WTC11 (cell line): ENCODE results near the gene RBFOX1.

Source experiments
- ESRRA ChIP-seq: sonication (generic); formaldehyde crosslinking; IDR thresholded peaks from 2 replicates; pipeline ENCODE4 v1.8.1; 2022; ENCODE audit warnings: mild to moderate bottlenecking, missing genetic modification reagents, borderline replicate concordance
- ETV6 ChIP-seq: sonication (generic); formaldehyde crosslinking; IDR thresholded peaks from 2 replicates; pipeline ENCODE4 v1.8.1; 2022; ENCODE audit warnings: mild to moderate bottlenecking, missing genetic modification reagents
- TCF7 ChIP-seq: sonication (generic); formaldehyde crosslinking; IDR thresholded peaks from 2 replicates; pipeline ENCODE4 v1.8.0; 2022; ENCODE audit warnings: mild to moderate bottlenecking, low read depth, missing genetic modification reagents, moderate library complexity

GRCh38 chr16:7372095-7372494 is 39.5 kb downstream of the RBFOX1 start:
- no peak for TF ChIP-seq ETV6 (CRISPR knock-in tag)
- TF ChIP-seq ESRRA = no peak
- TF ChIP-seq TCF7 (CRISPR knock-in tag) = no peak
